ENCODE data around the gene METTL9.
"Not testable (repeated sequence)": the region's sequence is repeated elsewhere in the genome, so short reads cannot be mapped to it uniquely, and the experiment has no call there.

The METTL9 gene

GRCh38 chr16:21656795-21657768 is 57.7 kb downstream of the METTL9 start:
- in situ Hi-C loops (cut with MboI; ENCODE audit: low sequenced_read_pairs), result no loop called here

- in situ Hi-C loops (cut with MboI; ENCODE audit: low sequenced_read_pairs), result no loop called here
Measured at GRCh38 chr16:21659124-21659523, 59.7 kb downstream of the METTL9 start.

- in situ Hi-C loops (cut with MboI; ENCODE audit: low sequenced_read_pairs), result no loop called here
Measured at GRCh38 chr16:21663889-21664647, 64.7 kb downstream of the METTL9 start, which contains the start of gene OTOA. TSS of gene OTOA (plus strand) at chr16:21663968. CDS start at chr16:21678515, 14,547 bp downstream.

- in situ Hi-C loops (cut with MboI; ENCODE audit: low sequenced_read_pairs), result no loop called here
Measured at GRCh38 chr16:21664801-21665492, 65.6 kb downstream of the METTL9 start.

GRCh38 chr16:21666772-21667171 is 67.4 kb downstream of the METTL9 start:
- in situ Hi-C loops (cut with MboI; ENCODE audit: low sequenced_read_pairs), result no loop called here

DNA sequence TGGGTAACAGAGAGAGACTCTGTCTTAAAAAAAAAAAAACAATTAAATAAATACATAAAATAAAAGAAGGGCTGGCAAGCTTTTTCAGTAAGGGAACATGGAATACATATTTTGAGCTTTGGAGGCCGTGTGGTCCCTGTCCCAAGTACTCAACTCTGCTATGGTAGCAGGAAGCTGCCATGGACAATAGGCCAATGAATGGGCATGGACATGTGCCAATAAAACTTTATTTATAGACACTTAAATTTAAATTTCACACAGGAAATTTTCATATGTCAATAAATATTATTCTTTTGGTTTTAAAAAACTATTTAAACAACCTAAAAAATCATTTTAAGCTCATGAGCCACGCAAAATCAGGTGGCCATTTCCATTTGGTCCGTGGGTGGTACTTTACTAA is 68.2 kb downstream of the METTL9 start:
- in situ Hi-C loops (cut with MboI; ENCODE audit: low sequenced_read_pairs), result no loop called here

DNA sequence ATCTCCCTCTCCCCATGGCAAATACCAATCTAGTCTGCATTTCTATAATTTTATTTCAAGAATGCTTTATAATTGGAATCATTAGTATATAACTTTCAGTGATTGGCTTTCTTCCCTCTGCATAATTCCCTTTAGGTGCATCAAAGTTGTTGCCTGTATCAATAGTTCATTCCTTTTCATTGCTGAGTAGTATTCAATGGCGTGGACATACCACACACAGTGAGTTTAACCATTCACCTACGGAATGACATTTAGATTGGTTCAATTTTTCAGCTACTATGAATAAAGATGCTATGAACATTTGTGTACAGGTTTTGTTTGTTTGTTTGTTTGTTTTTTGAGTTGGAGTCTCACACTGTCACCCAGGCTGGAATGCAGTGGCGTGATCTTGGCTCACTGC is 74.1 kb downstream of the METTL9 start:
- in situ Hi-C loops (cut with MboI; ENCODE audit: low sequenced_read_pairs), result no loop called here

DNA sequence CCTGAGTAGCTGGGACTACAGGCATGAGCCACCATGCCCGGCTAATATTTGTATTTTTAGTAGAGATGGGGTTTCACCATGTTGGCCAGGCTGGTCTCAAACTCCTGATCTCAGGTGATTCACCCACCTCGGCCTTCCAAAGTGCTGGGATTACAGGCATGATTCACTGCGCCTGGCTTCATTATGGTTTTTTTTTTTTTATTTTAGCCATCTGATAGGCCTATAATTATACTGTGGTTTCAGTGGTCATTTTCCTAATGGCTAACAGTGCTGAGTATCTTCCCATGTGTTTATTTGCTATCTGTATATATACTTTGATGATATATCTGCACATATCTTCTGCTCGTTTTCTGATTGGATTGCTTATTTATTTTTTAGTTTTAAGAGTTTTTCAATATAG is 75.1 kb downstream of the METTL9 start:
- in situ Hi-C loops (cut with MboI; ENCODE audit: low sequenced_read_pairs), result not testable (repeated sequence)

- in situ Hi-C loops (cut with MboI; ENCODE audit: low sequenced_read_pairs), result not testable (repeated sequence)
Measured at GRCh38 chr16:21680714-21681113, 81.3 kb downstream of the METTL9 start.

DNA sequence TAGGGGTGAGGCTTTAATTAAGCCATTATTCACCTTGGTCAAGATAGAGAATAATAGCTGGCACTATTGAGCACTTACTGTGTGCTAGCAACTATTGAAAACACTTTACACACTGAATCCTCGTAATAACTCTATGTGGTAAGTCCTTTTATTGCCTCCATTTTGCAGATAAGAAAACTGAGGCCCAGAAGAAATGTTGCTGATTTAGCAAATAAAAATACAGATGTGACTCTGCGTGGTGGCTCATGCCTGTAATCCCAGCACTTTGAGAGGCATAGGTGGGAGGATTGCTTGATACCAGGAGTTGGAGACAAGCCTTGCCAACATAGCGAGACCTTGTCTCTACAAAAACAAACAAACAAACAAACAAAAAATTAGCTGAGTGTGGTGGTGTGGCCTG is 83.8 kb downstream of the METTL9 start:
- in situ Hi-C loops (cut with MboI; ENCODE audit: low sequenced_read_pairs), result no loop called here

DNA sequence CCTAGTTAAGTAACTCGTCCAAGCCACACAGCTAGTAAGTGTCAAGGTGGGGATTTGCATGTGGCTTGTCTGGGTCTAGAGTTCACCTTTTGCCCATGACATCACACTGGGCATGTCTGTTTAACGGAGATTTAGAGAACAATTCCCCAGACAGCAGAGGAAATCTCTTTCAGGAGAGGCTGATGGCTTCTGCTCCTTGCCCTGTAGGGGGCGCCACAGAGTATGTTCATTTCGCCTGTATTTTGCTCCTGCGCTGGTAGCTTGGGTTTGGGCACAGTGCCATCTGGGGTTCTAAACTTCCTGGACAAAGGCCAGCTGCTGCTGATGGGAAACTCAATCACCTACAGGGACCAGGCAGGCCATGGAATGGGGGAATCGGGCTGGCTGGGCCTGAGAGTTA is 84.8 kb downstream of the METTL9 start:
- in situ Hi-C loops (cut with MboI; ENCODE audit: low sequenced_read_pairs), result no loop called here

DNA sequence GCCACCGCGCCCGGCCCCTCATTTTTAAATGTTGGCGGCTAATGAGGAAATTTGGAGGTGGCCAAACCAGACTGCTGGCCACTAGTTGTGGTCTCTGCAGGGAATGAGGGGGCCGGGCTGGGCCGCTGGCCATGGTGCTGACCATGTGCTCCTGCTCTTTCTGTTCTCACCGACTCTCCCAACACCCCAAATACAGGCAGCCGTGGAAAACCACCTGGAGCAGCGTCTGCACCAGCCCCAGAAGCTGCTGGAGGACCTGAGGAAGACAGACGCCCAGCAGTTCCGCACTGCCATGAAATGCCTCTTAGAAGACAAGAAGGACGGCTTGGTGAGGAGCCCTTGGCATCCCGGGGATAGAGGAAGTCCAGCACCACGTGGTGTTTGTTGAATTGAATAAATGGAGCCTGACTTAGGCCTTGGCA is 85.7 kb downstream of the METTL9 start:
- in situ Hi-C loops (cut with MboI; ENCODE audit: low sequenced_read_pairs), result no loop called here

GRCh38 chr16:21689107-21689506 is 89.7 kb downstream of the METTL9 start:
- in situ Hi-C loops (cut with MboI; ENCODE audit: low sequenced_read_pairs), result no loop called here

DNA sequence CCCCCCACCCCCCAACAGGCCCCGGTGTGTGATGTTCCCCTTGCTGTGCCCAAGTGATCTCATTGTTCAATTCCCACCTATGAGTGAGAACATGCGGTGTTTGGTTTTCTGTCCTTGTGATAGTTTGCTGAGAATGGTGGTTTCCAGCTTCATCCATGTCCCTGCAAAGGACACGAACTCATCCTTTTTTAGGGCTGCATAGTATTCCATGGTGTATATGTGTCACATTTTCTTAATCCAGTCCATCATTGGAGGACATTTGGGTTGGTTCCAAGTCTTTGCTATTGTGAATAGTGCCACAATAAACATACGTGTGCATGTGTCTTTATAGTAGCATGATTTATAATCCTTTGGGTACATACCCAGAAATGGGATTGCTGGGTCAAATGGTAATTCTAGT is 91.6 kb downstream of the METTL9 start:
- in situ Hi-C loops (cut with MboI; ENCODE audit: low sequenced_read_pairs), result not testable (repeated sequence)

- in situ Hi-C loops (cut with MboI; ENCODE audit: low sequenced_read_pairs), result no loop called here
Measured at GRCh38 chr16:21694609-21695008, 95.2 kb downstream of the METTL9 start.

DNA sequence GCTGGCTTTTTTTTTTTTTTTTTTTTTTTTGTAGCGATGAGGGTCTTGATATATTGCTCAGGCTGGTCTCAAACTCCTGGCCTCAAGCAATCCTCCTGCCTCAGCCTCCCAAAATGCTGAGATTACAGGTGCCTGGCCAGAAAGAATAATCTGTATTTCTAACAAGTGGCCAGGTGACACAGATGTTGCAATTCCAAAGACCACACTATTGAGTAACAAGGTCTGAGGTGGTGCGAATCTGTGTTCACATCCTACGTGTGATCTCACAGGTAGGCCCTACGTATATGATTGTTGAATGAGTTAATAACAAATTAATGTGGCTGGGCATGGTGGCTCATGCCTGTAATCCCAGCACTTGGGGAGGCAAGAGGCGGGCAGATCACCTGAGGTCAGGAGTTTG is 97.7 kb downstream of the METTL9 start:
- in situ Hi-C loops (cut with MboI; ENCODE audit: low sequenced_read_pairs), result no loop called here

DNA sequence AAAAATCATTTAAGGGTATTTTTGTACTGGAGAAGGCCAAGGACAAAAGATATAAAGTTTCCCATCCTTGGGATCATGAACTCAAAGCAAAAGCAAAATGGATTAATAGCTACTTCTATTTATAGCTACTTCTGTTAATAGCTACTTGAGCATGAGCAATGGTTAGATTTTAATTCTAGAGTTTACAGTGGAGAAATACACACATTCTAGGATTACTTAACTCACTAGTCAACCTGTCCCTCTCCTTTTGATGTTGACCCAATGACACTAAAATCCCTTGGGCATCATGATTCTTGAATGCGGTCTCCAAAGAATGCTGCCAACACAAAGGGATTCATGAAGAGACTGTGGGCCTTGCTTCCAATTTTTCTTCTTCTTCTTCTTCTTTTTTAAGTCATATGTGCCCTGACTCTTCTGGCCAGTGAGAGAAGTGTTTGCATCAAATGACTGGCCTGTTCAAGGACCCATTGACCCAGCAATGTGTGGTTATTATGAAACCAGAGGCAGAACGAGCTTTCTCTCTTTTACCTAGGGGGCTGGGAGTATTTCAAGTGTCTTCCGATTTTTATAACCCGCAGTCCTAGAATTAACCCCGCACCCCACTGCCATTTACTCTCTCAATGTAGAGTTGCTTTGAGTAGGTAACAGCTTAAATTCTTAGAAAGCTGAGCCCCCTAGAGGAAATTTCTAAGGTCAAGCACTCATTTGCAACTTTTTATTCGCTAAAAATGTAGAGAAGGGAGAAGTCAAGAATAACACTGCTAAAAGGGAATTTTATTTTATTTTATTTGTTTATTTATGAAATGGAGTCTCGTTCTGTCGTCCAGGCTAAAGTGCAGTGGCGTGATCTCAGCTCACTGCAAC is 99.0 kb downstream of the METTL9 start:
- in situ Hi-C loops (cut with MboI; ENCODE audit: low sequenced_read_pairs), result no loop called here

GRCh38 chr16:21701271-21701670 is 101.9 kb downstream of the METTL9 start:
- in situ Hi-C loops (cut with MboI; ENCODE audit: low sequenced_read_pairs), result no loop called here

- in situ Hi-C loops (cut with MboI; ENCODE audit: low sequenced_read_pairs), result no loop called here
Measured at GRCh38 chr16:21702276-21702675, 102.9 kb downstream of the METTL9 start.

DNA sequence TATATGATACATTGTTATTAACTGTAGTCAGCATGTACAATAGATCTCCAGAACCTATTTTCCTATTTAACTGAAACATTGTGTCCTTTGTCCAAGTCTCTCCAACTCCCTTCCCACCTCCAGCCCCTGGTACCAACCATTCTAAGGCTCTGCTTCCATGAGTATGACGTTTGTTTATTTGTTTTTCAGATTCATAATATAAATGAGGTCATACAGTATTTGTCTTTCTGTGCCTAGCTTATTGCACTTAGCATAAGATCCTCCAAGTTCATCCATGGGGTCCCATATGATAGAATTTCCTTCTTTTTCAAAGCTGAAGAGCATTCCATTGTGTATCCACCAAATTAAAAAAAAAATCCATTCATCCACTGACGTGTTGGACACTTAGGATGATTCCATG is 103.8 kb downstream of the METTL9 start:
- in situ Hi-C loops (cut with MboI; ENCODE audit: low sequenced_read_pairs), result no loop called here

All from hTERT RPE-1 (cell line).